Stimulated activated CD4-positive, alpha-beta T cell treated with anti-CD3 and anti-CD28 coated beads, TNF-alpha, amount 100 ng/mL, for 48 hours (primary cell): Measurements from ENCODE around the gene ANKRD33B.
"Not testable (repeated sequence)": the region's sequence is repeated elsewhere in the genome, so short reads cannot be mapped to it uniquely, and the experiment has no call there.

Experiments used
- DNase-seq, 3 donors: peaks; one replicate each; pipeline ENCODE4 v3.0.0-alpha.2; 2020; ENCODE audit warnings: low read depth in 3 of 3

The ANKRD33B gene

GRCh38 chr5:10563945-10564837 is at the start of gene ANKRD33B:
TSS of gene ANKRD33B (plus strand) at chr5:10564070. CDS start at chr5:10564468, 398 bp downstream.
- DNase-seq: peak; percentile 48 to 77 (median 68)

GRCh38 chr5:10514572-10514971 is 49.3 kb upstream of the ANKRD33B start:
- DNase-seq: not testable (repeated sequence)

DNA sequence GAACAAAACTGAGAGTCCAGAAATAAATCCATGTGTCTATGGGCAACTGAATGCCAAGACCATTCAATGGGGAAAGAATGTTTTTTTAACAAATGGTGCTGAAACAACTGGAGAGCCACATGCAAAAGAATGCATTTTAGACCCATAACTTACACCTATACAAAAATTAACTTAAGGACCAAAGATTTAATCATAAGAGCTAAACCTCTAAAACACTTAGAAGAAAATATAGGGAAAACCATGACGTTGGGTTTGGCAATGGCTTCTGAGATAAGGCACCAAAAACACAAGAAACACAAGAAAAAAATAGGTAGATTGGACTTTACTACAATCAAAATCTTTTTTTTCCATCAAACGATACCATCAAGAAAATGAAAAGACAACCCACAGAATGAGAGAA is 48.4 kb upstream of the ANKRD33B start:
- no peak for DNase-seq

- no peak for DNase-seq
Measured at GRCh38 chr5:10518347-10518746, 45.5 kb upstream of the ANKRD33B start.

- DNase-seq: no peak
Measured at GRCh38 chr5:10519729-10520128, 44.1 kb upstream of the ANKRD33B start.

DNA sequence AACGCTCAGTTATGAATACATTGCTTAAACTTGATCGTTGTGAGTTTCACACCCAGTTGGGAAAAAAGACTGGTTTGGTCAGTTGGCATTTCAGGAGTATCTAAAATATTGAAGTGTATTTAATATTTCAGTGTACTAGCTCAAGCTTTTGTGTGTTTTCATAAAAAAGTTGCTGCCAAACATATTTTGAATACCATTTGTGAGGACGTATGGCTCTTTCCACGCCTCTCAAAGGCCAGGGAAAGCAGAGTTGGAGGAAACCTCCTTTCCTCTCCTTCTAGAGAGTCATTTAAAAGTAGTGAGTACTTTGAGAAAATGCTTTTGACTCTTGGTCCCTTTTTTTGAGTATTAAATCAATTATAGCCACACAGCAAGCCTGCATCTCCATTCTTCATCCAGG is 43.2 kb upstream of the ANKRD33B start:
- DNase-seq: no peak

DNA sequence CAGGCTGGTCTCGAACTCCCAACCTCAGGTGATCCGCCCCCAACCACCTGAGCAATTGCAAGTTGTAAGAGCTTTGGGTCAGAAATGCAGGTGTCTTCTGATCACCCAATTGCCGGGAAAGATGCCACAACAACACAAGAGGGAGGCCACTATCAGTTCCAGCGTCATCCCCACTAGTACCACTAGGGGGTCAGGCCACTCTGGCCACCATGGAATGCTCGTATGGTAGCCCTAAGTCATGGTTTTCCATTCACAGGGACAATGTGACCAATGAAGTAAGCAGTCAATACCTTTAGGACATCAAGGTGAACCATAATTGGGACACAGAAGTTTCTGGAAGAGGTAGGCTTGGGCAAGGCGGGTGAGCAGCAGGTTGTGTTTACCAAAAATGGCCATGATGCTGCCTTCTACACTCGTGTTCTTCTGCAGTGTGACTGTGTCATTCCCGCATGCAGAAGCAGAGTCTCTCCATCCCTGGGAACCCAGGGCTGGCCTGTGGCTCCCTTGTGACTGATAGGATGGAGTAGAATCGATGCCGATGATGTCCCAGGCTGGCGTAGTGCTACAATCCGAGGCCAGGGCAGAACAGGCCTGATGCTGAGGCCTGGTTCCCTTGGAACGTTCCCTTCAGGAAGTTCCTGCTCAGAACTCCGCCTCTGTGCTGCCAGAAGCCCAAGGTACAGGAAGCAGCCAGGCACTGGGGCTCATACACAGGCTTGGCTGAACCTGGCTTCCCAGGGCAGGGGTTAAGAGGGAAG is 42.2 kb upstream of the ANKRD33B start:
- DNase-seq: no peak

- DNase-seq: no peak
Measured at GRCh38 chr5:10522224-10522611, 41.7 kb upstream of the ANKRD33B start.

DNA sequence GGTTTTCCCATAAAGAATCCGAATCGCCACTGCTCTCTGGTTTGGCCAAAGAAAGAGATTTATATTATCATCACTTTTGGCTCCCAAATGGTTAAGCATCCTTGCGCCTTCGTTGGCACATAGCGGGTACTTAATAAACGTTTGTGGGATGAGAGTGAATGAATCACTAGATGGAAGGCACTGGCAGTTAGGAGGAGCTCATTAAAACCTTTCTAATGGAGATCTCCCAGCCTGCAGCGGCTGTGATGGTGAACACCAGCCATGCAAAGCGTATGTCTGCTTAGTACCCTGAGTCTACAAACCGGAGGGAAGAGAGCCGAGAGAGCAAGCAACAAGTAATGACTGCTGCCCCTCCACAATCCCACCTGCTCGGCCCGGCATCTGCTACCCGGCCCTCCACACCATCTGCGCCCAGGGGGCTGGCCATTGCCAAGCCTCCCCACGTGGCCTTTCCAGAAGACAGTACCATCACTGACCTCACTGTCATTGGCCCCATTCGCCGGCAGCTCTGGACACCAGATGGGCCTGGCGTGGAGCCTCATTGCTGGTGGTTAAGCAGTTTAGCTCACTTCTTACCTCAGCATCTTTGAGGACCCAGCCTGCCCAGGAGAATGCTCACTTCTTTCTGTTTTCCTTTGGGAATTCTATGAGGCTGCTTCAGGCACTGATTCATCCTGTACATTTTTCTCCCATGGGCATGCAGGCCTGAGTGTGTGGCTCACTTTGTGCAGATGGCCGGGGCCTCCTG is 39.3 kb upstream of the ANKRD33B start:
- DNase-seq: no peak

DNA sequence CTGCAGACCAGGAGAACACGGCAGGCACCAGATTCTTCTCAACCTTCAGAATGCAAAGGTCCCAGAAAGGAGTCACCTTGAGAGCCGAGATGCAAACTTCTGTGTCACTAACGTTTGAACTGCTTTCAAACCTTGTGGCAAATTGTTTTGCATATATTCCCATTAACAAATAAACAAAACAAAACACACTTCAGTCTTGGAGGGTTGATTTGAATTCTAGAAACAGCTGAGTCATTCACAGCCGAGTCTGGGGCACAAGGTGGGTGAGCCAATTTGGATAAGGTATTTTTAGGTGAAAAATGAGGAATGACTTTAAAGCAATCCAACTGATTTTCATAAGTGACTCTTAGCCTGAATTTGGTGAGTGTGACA is 38.8 kb upstream of the ANKRD33B start:
- no peak for DNase-seq

DNA sequence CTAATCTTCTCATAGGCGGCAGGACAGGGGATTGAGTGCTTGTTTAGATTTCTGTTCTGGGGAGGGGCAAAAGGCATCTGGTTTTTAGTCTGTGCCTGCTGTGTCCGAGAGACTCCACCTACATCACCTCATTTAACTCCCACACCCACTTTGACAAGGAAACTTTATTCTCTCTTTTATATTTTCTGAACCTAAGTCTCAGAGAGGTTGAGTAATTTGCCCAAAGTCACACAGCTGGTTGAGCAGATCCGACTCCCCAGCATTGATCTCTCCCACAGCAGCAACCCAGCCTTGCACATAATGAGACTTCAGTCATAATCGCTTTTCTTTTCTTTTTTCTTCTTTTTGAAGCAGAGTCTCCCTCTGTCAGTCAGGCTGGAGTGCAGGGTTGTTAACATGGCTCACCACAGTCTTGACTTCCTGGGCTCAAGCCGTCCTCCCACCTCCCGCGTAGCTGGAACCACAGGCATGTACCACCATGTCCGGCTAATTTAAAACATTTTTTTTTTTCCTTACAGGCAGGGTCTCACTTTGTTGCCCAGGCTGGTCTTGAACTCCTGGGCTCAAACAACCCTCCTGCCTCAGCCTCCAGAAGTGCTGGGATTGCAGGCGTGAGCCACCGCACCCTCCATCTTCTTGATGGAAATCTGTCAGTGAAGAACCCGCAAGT is 36.5 kb upstream of the ANKRD33B start:
- DNase-seq: no peak

DNA sequence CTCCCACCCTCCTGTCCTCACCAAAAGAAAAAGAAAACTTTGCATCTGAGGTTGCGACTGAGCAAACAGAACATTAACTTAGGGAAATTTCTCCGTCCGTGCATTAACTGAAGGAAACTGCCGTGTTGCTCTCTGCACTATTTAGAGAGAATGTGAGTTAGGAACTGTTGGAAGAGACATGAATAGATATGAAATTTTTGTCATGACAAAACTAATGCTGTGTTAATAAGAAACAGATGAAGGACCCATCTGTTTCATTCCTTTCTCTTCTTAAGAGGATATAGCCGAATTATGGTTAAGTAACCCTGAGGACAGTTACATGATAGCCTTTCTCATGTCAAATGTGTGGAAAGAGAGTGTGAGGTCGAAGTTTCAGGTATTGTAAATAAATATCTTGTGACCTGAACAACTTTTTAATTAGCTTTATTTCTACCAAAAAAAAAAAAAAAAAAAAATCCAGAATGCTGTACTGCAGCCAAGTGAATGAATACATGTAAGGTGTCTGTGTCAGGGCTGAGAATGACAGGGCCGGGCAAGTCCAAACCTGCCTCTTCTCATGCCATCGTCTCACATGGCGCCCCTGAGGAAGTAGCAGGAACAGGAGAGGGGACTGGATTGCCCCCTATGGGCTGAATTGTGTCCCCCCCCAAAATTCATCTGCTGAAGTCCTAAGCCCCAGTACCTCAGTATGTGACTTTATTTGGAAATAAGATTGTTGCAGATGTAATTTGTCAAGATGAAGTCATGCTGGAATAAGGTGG is 35.6 kb upstream of the ANKRD33B start:
- DNase-seq: no peak

DNA sequence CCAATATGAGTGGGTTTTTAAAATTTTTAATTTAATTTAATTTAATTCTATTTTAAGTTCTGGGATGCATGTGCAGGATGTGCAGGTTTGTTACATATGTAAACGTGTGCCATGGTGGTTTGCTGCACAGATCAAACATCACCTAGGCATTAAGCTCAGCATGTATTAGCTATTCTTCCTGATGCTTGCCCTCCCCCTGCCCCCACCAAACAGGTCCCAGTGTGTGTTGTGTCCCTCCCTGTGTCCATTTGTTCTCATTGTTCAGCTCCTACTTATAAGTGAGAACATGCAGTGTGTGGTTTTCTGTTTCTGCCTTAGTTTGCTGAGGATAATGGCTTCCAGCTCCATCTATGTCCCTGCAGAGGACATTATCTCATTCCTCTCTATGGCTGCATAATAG is 35.0 kb upstream of the ANKRD33B start:
- DNase-seq: no peak

DNA sequence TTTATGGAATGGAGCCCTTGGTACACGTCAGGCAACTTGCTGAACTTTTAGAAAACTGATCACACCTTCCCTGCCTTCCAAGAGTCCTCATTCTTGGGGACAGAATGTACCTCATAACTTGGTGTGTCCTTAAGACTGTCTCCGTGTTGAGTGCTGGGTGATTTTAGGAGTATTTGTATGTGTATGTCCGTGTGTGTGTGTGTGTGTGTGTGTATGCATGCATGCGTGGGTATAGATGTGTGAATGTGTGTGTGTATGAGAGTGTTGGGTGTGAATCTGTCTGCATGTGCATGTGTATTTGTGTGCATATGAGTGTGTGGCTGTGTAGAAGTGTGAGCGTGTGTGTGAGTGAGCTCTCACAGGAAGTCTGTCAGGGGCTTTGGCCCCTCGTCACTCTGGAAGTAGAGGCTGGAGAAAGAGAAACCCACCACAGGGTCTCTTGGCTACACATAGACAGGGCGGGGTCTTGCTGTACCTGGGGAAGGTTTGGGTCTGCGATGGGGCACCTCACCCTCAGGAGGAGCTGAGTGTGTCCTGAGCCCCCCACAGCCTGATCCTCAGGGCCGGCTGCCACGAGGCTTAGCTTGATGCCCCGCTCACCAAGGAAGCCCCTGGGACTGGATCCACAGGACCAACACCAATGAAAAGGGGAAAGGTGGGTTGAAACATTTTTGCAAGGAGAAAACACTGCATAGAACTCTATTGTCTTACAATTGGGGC is 33.1 kb upstream of the ANKRD33B start:
- no peak for DNase-seq

- no peak for DNase-seq
Measured at GRCh38 chr5:10532421-10532820, 31.4 kb upstream of the ANKRD33B start.

GRCh38 chr5:10533226-10533625 is 30.6 kb upstream of the ANKRD33B start:
- no peak for DNase-seq

DNA sequence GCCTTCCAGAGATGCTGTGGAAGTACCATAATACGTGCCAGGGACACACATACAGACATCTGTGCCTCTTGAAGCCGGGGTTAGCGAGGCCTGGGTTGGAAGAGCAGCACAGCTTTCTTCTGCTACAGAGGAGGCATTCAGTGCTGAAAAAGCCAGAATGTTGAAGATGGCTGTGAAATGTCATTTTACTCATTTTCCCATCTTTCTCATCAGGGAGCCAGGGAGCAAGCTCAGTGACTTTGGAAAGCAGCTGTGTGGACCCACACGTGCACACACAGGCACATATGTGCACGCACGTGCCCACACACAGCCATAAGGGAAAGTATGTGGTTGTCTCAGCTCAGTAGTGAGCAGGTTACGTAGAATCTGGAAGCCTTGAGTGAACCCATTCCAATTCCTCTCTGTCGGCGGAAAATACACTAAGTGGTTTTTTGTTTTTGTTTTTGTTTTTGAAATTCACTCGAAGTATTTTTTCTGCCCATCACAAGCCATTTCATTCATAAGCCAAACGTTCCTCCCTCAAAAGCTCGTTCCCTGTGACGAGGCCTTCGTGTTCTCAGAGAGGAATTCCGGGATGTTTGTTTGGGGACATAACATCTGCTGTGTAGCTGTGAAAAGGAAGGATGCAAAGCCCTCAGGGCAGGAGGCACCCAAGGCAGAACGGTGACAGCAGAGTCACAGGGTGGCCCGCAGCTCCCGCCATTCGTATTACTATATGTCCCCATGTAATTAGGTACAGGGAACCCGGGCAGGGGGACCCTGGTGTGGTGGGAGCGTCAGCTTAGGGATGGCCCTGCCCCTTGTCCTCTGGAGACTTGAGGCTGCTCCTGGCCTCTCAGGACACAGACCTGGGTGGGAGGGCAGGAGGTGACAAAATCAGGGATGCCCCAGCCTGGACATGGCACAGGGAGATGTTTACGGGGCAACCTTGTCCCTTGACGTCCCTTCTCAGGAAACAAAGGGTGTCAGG is 29.0 kb upstream of the ANKRD33B start:
- no peak for DNase-seq

GRCh38 chr5:10536511-10536910 is 27.4 kb upstream of the ANKRD33B start:
- DNase-seq: no peak

- DNase-seq: no peak
Measured at GRCh38 chr5:10536931-10537579, 26.8 kb upstream of the ANKRD33B start.
